Coronary artery (tissue), 2 donors: ENCODE measurements around the gene GARIN5B.
"Not testable (repeated sequence)": the region's sequence is repeated elsewhere in the genome, so short reads cannot be mapped to it uniquely, and the experiment has no call there.

Experiments
- DNase-seq: peaks from one replicate; pipeline ENCODE4 v3.0.0-alpha.2; 2017; ENCODE audit warnings: low spot score
- H3K27ac ChIP-seq, 2 donors: fragments of 200-600 bp; sonication (generic); one replicate each; pipeline ENCODE4 v1.5.1; 2016 to 2019
- H3K4me3 ChIP-seq: fragments of 200-600 bp; sonication (generic); 2 replicates; pipeline ENCODE4 v1.5.1; 2016; ENCODE audit warnings: mild to moderate bottlenecking, moderate library complexity
- CTCF ChIP-seq: fragments of 200-600 bp; sonication (generic); IDR thresholded peaks from one replicate; pipeline ENCODE4 v1.5.1; 2019; ENCODE audit warnings: antibody characterized with exemption

GARIN5B gene

GRCh38 chr19:55406091-55406825 is 43.2 kb upstream of the GARIN5B start:
- no peak overlapping the region for H3K27ac ChIP-seq
- peak overlapping the region; percentile 94 for H3K4me3 ChIP-seq
- DNase-seq: no peak
- no peak for TF ChIP-seq CTCF

DNA sequence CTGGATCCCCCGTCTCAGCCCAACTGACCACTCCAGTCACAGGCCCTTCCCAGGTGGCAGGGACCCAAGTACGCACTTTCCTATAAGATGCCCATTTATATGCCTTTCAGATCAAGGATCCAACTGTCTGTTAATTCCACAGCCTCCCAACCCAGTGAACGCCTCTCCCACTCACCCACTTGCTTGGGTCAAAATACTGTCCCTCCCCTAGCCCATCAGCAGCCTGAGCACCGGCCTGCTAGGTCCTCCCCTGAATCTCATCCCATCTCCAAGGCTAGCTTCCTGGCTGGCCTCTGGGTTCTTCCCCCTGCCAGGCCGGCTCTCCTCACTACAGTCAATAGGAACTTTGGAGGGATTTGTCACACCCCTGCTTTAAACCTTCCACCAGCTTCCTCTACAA is 42.6 kb upstream of the GARIN5B start:
- TF ChIP-seq CTCF: no peak
- no peak for DNase-seq
- Histone ChIP-seq H3K27ac (no peak overlapping the region), H3K4me3 (no peak overlapping the region)

DNA sequence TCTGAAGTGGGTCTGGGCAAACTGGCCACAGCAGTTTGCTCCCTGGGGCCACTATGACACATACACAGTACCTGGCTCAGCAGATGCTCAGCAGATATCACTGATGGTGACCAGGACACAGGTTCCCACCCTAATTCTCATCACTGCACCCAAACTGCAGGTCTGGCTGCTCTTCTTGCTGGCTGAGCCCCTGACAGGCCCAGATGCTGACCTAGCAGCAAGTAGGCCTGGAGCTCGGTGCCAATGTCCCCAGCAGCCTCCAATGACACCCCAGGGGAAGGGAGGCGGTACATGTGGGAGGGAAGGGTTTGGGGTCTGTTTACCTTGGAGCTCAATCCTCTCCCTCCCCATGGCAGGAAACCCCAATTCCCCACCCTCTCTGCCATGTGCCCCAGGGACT is 39.4 kb upstream of the GARIN5B start:
- Histone ChIP-seq H3K27ac (no peak overlapping the region), H3K4me3 (no peak overlapping the region)
- DNase-seq: no peak
- TF ChIP-seq CTCF: no peak

DNA sequence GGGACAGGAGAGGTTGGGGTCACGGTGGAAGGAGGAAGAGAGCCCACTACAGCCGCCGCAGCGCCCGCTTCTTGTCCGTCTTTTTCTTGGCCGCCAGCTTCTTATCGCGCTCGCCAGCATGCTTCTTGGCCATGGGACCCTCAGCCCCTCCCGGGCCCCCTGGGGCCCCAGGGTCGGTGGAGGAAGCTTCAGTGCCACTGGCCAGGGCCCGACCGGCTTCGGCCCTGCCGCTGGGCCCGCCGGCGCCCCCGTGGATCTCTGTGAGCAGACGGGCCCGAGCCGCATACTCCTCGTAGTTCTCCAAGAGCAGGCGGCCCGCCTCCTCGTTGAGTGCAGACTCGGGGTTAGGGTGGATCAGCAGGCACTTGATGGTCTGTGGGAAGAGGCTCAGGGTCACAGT is 38.3 kb upstream of the GARIN5B start:
- not testable (repeated sequence) for H3K4me3 ChIP-seq, H3K27ac ChIP-seq, DNase-seq

DNA sequence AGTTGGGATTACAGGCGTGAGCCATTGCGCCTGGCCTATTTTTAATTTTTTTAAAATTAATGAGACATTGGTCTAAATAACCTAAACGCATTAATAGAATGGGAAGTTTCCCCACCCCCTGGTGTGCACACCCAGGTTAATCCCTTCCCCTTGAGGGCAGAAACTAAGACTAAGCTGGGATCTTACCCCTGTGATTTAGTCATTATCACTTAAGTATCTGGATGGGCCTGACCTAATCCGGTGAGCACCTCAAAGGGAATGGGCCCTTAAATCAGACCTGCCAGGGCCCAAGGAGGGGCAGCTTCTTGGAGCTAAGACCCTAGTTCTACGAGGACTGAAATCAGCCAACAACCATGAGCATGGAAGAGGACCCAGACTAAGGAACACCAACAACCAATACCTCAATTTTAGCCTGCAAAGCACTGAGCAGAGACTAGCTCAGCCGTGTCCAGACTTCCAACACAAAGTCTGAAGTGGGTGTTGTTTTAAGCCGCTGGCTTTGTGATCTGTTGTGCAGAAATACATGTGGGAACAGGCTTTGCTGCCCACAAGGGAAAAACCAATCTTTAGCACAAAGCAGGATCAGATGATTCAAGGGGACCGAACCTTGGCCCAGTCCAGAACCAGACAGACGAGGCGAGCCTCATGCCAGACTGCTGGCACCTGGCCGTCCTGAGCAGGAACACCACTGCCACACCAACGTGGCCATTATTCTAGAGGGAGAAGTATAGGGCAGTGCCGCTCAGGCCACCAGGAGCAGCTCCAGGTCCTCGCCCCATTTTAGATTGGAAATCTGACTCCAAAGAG is 37.4 kb upstream of the GARIN5B start:
- DNase-seq: no peak
- Histone ChIP-seq H3K4me3 (no peak overlapping the region), H3K27ac (no peak overlapping the region)
- TF ChIP-seq CTCF: no peak

- no peak overlapping the region for H3K27ac ChIP-seq
Measured at GRCh38 chr19:55398200-55398925, 35.3 kb upstream of the GARIN5B start.

More at GRCh38 chr19:55398200-55398925, 35.3 kb upstream of the GARIN5B start:
- no peak for TF ChIP-seq CTCF
- H3K4me3 ChIP-seq: no peak overlapping the region
- no peak for DNase-seq
